HG02938 (cell line): Measurements from ENCODE around the gene SLC25A11.

Source experiments
- ATAC-seq: cut with Tn5 transposase; IDR thresholded peaks from one replicate; pipeline ENCODE4 v1.9.1; 2021; ENCODE audit warnings: mild to moderate bottlenecking, moderate library complexity; ENCODE audit not compliant: unreplicated experiment

The SLC25A11 gene

DNA sequence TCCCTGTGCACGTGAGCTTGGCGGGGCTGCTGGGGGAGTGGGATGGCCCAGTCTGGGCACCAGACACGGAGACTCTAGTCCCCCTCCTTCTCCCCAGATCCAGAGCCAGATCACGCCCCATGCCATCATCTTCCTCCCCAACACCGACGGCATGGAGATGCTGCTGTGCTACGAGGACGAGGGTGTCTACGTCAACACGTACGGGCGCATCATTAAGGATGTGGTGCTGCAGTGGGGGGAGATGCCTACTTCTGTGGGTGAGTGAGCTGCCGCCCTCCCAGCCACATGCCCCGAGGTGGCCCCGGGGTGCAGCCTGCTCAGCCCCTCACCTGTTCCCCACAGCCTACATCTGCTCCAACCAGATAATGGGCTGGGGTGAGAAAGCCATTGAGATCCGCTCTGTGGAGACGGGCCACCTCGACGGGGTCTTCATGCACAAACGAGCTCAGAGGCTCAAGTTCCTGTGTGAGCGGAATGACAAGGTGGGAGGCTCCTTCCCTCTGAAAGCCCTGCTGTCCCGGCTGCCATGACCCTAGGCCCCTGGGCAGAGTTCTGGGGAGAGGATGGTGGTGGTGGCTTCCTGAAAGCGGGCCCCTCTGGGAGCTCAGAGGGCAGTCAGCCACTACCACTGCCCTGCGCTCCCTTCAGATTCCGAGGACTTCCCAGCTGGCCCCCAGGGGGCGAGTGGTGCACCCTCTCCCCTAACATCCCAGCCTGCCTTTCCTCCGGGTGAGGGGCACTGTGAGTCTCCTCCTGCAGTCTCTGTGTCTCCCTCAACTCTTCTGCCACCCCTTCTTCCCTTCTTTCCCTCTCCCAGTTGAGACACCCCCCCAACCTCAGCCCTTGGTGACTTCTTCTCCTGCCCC lies 43.3 kb downstream of the SLC25A11 start:
- no peak for ATAC-seq

GRCh38 chr17:4895657-4896331 lies 44.1 kb downstream of the SLC25A11 start:
- ATAC-seq = no peak

GRCh38 chr17:4895121-4895520 lies 44.7 kb downstream of the SLC25A11 start:
- ATAC-seq = no peak

DNA sequence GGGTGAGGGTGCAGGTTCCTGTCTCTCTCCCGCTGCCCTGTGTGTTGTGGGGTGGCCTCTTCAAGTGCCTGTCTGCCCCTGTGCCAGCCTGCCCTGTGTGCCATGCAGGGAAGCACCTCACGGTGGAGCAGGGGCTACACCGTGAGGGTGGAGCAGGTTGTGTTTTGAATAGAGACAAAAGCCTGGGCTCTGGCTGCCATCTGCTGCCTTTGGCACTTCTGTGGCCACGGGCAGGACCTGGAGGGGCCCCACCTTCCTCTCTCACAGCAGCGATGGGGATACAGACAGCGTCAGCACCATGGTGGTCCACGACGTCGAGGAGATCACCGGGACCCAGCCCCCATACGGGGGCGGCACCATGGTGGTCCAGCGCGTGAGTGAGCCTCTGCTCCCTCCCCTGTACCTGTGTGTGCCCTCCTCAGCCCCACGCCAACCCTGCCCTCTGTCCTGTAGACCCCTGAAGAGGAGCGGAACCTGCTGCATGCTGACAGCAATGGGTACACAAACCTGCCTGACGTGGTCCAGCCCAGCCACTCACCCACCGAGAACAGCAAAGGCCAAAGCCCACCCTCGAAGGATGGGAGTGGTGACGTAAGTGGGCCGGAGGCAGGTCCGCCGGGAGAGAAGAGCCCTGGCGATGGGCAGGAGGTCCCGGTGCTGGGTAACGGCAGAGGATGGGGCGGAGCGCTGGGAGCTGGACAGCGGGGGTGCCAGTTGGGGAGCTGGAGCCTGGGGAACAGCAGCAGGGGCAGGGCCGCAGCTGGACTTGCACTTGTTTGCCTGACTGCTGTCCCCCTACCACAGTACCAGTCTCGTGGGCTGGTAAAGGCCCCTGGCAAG lies 45.9 kb downstream of the SLC25A11 start:
- ATAC-seq = no peak

DNA sequence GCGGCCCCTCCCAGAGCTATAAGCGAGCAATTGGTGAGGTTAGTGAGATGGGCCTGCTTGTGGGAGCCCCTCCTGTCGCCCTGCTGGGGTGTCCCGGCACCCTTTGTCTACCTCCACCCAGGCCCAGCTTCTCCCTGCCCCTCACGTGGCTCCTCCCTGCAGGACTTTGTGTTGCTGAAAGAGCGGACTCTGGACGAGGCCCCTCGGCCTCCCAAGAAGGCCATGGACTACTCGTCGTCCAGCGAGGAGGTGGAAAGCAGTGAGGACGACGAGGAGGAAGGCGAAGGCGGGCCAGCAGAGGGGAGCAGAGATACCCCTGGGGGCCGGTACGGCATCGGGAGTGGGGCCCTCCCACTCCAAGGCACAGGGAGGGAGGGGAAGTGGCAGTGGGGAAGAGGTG lies 46.6 kb downstream of the SLC25A11 start:
- ATAC-seq = no peak

- ATAC-seq = no peak
Observed at GRCh38 chr17:4892499-4893221, 47.2 kb downstream of the SLC25A11 start.

DNA sequence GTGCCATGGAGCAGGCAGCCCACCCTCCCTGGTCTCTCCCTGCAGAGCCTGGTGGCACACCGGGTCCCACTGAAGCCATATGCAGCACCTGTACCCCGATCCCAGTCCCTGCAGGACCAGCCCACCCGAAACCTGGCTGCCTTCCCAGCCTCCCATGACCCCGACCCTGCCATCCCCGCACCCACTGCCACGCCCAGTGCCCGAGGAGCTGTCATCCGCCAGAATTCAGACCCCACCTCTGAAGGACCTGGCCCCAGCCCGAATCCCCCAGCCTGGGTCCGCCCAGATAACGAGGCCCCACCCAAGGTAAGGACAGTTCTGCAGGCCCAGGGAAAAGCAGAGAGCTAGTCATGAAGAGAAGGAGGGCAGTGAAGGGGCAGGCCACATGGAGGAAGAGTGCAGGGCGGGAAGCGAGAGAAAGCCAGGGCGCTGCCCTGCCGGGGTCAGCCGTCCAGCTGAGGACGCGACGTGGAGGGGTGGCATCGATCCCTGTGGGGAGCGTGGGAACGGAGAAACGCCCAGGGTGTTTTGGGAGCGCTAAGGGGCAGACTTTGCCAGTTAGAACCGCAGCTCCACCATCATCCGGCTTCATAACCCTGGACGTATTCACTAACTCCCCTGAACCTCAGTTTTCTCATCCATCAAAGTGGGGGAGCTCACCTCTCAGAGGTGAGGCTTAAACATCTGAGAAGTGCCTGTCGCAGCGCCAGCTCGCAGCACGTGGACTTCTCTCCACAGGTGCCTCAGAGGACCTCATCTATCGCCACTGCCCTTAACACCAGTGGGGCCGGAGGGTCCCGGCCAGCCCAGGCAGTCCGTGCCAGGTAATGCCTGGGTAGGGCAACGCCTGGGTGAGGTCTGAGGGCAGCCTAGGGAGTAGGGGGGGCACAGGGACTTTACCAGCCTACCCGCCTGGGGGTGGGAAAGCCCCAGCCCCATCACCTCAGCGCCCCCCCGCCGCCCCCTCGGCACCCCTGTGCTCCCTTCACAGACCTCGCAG lies 48.1 kb downstream of the SLC25A11 start:
- no peak for ATAC-seq

DNA sequence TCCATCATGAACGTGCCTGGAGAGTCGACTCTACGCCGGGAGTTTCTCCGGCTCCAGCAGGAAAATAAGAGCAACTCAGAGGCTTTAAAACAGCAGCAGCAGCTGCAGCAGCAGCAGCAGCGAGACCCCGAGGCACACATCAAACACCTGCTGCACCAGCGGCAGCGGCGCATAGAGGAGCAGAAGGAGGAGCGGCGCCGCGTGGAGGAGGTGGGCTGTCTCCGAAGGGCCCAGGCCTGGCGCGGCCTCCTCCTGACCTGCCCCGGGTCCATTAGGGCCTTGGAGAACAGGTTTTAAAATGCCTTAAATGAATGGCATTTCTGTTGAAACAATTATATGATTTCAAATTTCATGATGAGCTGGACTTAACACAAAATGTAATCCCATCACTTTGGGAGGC lies 52.3 kb downstream of the SLC25A11 start:
- no peak for ATAC-seq
